GM18511 (cell line): ENCODE results near the gene PSD2.

Source experiments
- ATAC-seq: cut with Tn5 transposase; IDR thresholded peaks from one replicate; pipeline ENCODE4 v1.9.1; 2021; ENCODE audit warnings: mild to moderate bottlenecking, moderate library complexity; ENCODE audit not compliant: unreplicated experiment

PSD2 gene

GRCh38 chr5:139763280-139763929 lies 32.2 kb upstream of the PSD2 start:
- ATAC-seq: no peak

- ATAC-seq: no peak
Observed at GRCh38 chr5:139763930-139764791, 31.4 kb upstream of the PSD2 start.

- ATAC-seq: no peak
Observed at GRCh38 chr5:139764886-139765408, 30.7 kb upstream of the PSD2 start.

GRCh38 chr5:139765409-139766217 lies 30.0 kb upstream of the PSD2 start:
- peak; percentile 87 for ATAC-seq

- no peak for ATAC-seq
Observed at GRCh38 chr5:139767960-139768359, 27.6 kb upstream of the PSD2 start.

- no peak for ATAC-seq
Observed at GRCh38 chr5:139768807-139769465, 26.7 kb upstream of the PSD2 start.

GRCh38 chr5:139769477-139769876 lies 26.1 kb upstream of the PSD2 start:
- no peak for ATAC-seq

GRCh38 chr5:139770722-139771121 lies 24.9 kb upstream of the PSD2 start:
- ATAC-seq: no peak

- ATAC-seq: no peak
Observed at GRCh38 chr5:139772089-139772791, 23.4 kb upstream of the PSD2 start.

GRCh38 chr5:139772927-139773690 lies 22.5 kb upstream of the PSD2 start:
- ATAC-seq: no peak

- peak; percentile 92 for ATAC-seq
Observed at GRCh38 chr5:139774980-139775661, 20.5 kb upstream of the PSD2 start.

- ATAC-seq: no peak
Observed at GRCh38 chr5:139775872-139776271, 19.7 kb upstream of the PSD2 start.

- ATAC-seq: no peak
Observed at GRCh38 chr5:139776861-139777260, 18.7 kb upstream of the PSD2 start.

- no peak for ATAC-seq
Observed at GRCh38 chr5:139783436-139783965, 12.1 kb upstream of the PSD2 start.

- no peak for ATAC-seq
Observed at GRCh38 chr5:139784488-139784887, 11.1 kb upstream of the PSD2 start.

GRCh38 chr5:139787257-139787567 lies 8.4 kb upstream of the PSD2 start:
- no peak for ATAC-seq

GRCh38 chr5:139787568-139788293 lies 7.9 kb upstream of the PSD2 start:
- ATAC-seq: peak; percentile 89

- no peak for ATAC-seq
Observed at GRCh38 chr5:139788294-139788910, 7.2 kb upstream of the PSD2 start.
